ENCODE results near the gene BAIAP2L2. TPM values are rescaled to one million over a fixed set of nuclear protein-coding genes. Genes with fewer than 3 reads are reported as not detected.
A peak's percentile ranks its signal among the peaks of the same experiment; 100 is the strongest.
"Not testable (repeated sequence)": the region's sequence is repeated elsewhere in the genome, so short reads cannot be mapped to it uniquely, and the experiment has no call there.

Gene BAIAP2L2
- total RNA-seq, 1 experiment from 2014 or later: 8.1 TPM

DNA sequence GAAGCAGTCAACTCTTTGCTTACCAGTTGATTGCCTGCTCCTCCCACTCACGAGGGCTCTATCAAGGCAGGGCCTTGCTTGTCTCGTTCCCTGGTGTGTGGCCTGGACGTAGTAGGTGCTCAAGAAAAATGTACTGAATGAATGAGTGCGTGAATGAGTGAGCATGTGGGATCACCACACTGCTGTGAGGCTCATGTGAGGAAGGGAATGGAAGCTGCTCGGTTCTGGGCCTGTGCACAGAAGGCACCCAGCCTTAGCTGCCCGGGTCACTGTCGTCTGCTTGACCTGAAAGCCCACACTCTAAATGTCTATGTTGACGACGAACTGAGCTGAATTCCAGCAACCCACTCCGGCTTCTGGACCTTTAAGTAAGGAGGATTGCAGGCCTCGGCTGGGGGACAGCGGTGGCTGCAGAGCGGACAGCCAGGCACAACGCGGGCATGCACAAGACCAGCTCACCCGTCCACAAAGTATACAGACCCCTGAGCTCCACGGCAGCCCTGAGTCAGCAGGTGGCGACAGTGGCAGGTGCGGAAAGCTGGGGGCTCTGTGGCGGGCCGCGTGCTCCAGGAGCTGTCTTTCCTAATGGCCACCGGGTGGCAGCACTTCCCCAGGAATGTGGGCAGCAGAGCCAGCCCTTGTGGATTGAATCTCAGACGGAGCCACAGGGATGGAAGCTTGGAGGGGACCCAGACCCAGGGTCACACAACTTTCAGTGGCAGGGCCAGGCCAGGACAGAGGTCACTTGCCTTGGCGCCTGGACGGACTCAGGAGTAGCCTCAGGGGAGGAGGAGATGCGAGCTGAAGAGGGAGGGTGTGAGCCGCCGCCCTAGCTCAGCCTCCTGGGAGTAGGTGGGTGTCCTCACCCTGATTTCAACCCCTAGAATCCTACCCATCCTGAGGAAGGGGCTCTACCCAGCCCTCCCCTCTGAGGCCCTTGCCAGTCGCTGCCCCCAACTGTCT is 58.3 kb downstream of the BAIAP2L2 start:
- DNase-seq (ENCODE audit: low read depth): peak; percentile 67
- in situ Hi-C loops (cut with HindIII; ENCODE audit: low pct_unique_long_range_greater_than_20kb, low sequenced_read_pairs): no loop called here

DNA sequence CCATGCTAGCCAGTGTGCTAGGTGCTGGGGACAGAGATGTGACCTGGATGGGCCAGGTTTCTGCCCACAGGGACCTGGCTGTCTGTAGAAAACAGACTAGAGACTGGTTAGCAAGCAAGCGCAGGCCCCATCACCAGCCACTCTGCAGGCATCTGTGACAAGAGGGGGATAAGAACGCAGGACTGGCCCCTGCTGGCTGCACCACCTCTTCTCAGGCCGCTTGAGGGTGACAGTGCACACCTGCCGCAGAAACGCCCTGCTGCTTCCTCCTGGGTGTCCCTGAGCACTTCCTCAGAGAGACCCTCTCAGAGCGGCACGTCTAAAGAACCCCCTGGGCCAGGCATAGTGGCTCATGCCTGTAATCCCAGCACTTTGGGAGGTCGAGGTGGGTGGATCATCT is 59.2 kb downstream of the BAIAP2L2 start:
- no peak for DNase-seq (ENCODE audit: low read depth)
- in situ Hi-C loops (cut with HindIII; ENCODE audit: low pct_unique_long_range_greater_than_20kb, low sequenced_read_pairs): no loop called here

DNA sequence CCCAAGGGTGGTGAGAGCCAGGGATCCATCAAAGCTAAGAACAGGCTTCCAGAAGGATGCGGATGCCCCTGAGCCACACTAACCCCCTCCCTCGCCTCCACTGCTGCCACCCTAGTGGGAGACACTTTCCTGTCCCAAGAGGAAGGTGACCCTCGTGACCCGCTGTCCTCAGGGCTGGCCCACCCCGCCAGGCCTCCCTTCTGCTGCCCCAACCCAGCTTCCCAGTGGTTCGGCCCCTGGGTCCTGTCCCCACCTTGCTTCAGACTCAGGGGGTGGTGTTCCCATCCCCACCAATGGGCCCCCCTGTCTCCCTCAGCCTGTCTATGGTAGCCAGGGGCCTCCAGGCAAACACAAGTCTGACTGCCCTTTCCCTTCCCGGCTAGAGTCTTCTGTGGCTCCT is 59.8 kb downstream of the BAIAP2L2 start:
- in situ Hi-C loops (cut with HindIII; ENCODE audit: low pct_unique_long_range_greater_than_20kb, low sequenced_read_pairs): no loop called here
- no peak for DNase-seq (ENCODE audit: low read depth)

DNA sequence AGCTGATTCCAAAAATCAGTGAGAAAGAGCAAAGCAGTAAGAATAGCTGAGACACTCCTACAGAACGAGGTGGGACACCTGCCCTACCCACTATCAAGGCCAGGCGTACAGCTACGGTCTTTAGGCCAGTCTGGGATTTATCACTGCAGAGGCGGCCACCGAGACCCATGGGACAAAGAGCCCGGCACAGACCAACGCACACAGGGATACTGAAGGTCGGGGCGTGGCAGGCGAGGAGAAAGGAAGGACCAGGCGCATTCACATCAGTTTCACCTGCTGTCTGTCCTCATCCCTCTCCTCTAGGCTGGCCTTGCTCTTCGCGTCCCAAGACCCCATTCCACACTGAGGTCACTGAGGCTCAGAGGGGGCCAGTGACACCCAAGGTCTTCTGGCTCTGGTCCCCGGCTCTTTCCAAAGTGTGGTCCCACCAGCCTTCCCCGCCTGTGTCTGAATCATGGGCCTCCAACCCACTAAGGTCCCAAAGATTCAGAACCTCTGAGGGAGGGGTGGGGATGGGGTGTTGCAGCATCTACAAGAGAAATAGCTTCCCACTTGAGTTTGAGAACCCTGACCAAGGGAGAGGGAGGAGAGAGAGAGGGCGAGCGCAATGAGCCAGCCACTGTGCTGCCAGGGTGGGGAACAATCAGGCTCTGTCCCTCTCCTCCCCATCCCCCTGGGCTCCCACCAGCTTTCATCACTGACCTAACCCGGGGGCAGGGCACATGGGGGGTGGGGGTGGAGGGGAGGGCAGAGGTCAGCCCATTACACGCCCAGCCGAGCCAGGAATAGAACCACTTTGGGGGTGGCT is 60.5 kb downstream of the BAIAP2L2 start:
- in situ Hi-C loops (cut with HindIII; ENCODE audit: low pct_unique_long_range_greater_than_20kb, low sequenced_read_pairs): no loop called here
- DNase-seq (ENCODE audit: low read depth): no peak

DNA sequence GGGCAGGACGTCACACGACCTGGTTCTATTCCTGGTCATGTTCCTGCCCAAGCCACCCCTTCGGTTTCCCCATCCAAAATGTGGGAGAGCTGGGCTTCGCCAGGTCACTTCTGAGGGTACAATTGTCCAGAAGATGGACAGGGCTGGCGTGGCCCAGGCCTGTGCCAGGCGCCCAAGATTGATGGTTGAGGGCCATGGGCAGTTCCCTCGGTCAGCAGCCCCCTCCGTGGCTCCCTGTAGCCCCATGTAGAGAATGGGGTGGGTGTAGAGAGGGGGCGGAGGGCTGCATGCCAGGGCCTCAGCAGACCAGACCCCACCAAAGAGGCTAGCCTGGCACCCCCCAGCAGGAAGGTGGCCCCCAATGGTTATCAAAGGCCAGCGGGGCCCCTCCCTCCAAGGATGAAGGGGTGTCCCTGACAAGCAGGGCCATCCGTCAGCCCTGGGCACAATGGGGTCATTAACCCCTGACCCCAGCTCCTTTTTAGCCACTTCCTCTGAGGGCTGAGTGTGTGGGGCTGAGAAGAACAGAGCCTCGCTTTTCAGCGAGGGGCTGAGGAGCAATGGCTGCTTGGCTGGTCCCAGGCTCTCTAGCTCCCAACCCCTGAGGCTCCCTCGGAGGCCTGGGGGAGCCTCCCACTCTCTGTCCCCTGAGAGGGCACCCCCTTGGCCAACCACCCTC is 64.3 kb downstream of the BAIAP2L2 start:
- in situ Hi-C loops (cut with HindIII; ENCODE audit: low pct_unique_long_range_greater_than_20kb, low sequenced_read_pairs): no loop called here

DNA sequence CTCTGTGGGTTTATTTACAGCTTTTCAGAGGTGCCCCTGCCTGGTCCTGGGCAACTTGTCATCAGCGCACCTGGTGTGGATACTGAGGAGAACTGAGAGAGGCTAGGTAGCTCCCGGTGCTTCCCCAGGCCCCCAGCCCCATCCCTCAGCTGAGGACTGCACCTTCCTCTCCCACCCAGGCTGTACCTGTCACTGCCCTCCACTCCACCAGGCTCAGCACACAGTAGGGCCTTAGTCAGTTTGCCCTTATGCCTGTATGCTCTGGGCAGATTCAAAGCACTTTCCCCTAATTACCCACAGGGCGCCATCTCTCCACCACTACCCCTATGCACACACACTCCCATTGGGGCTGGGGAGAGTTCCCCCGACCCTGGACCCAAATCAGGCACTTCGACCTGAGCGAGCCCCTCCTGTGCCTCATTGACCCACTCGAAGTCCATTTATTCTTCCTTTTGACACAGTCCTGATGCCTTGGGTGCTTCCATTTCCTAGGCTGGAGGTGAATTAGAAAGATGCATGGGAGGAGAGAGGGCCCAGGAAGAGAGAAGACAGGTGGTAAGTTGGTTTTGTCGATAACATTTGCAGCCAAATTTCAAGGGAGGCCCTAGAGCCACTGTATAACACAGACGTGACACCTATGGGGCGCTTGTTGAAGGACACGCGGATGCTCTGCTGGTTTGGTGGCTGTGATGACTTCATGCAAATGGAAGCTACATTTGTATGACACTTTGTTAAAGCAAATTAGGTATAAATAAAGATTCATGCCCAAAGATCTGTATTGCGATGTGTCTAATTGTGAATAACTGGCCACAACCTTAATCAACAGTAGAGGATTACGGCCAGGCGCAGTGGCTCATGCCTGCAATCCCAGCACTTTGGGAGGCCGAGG is 67.1 kb downstream of the BAIAP2L2 start:
- in situ Hi-C loops (cut with HindIII; ENCODE audit: low pct_unique_long_range_greater_than_20kb, low sequenced_read_pairs): no loop called here
- no peak for DNase-seq (ENCODE audit: low read depth)

More for the DNA sequence above, 64.3 kb downstream of the BAIAP2L2 start:
- DNase-seq (ENCODE audit: low read depth): no peak

DNA sequence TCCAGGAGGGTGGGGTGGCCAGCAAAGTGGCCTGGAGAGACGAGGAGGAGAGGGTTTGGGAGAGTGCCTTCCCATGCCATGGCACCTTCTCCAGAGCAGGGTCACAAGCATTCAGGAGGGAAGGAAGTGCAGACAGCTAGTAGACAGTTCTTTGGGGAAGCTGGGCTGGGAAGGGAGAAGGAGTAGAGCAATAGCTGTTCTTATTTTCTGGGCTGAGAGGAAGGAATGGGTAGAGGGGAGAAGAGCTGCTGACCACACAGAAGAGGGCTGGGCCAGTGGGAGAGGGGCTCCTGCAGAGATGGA is 68.0 kb downstream of the BAIAP2L2 start:
- no peak for DNase-seq (ENCODE audit: low read depth)
- in situ Hi-C loops (cut with HindIII; ENCODE audit: low pct_unique_long_range_greater_than_20kb, low sequenced_read_pairs): no loop called here

DNA sequence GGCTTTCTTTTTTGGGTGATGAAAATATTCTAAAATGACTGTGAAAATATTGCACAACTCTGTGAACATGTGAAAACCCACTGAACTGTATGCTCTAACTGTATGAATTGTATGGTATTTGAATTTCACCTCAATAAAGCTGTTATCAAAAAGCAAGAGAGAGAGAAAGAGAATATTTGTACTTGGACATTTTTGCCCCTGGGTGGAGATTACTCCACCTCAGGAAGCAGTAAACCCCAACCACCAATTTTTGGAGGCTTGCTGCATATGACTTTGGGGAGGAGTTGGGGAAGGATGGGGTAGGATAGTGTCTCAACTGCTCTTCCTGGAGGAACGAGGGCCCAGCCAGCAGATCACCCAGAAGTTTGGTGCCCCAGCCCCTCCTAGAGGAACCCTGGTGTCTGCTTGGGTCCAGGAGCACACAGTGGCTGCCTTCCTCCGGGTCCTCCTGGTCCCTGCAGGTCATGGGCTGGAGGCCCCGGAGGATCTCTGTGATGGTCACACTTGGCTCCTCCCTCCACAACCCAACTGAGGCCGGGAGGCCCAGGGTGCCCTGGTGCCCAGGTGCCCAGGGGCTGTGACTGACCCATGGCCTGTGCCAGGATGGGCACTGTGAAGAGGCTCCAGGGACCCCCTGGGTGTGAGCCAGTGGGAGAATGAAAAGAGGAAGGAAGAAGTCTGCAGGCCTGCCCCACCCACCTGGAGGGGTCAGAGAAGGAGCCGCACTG is 68.6 kb downstream of the BAIAP2L2 start:
- DNase-seq (ENCODE audit: low read depth): no peak
- in situ Hi-C loops (cut with HindIII; ENCODE audit: low pct_unique_long_range_greater_than_20kb, low sequenced_read_pairs): no loop called here

DNA sequence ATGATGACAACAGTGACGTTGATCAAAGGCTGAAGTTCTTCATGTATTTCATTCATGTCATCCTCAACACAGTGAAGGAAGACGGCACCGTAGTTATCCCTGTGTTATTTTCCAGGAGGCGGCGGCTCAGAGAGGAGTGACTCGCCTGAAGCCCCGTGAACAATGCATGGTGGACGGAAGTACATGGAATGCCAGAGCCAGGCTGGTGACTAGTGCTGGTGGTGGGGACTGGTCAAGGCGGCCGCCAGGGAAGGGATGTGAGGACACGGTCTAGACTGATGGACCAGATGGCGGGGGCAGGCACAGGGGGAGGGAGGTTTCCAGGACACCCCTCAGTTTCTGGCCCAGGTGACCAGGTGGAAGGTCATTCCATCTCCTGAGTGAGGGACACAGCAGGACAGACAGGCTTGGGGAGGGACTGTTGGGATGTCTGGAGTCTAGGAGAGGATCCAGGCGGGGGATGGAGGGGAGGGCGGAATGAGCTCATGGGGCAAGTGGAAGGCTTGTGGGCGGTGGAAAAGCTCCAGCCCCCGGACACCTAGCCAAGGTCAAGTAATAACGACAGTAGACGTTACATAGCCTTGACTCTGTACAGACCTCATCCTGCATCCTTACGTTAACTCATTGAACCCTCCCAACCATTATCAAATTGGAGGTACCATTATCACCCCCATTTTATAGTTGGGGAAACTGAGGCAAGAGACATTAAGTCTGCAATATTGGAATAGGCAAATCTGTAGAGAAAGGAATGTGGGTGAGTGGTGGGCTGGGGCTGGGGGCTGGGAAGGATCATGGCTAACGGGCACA is 69.3 kb downstream of the BAIAP2L2 start:
- no peak for DNase-seq (ENCODE audit: low read depth)
- in situ Hi-C loops (cut with HindIII; ENCODE audit: low pct_unique_long_range_greater_than_20kb, low sequenced_read_pairs): no loop called here

DNA sequence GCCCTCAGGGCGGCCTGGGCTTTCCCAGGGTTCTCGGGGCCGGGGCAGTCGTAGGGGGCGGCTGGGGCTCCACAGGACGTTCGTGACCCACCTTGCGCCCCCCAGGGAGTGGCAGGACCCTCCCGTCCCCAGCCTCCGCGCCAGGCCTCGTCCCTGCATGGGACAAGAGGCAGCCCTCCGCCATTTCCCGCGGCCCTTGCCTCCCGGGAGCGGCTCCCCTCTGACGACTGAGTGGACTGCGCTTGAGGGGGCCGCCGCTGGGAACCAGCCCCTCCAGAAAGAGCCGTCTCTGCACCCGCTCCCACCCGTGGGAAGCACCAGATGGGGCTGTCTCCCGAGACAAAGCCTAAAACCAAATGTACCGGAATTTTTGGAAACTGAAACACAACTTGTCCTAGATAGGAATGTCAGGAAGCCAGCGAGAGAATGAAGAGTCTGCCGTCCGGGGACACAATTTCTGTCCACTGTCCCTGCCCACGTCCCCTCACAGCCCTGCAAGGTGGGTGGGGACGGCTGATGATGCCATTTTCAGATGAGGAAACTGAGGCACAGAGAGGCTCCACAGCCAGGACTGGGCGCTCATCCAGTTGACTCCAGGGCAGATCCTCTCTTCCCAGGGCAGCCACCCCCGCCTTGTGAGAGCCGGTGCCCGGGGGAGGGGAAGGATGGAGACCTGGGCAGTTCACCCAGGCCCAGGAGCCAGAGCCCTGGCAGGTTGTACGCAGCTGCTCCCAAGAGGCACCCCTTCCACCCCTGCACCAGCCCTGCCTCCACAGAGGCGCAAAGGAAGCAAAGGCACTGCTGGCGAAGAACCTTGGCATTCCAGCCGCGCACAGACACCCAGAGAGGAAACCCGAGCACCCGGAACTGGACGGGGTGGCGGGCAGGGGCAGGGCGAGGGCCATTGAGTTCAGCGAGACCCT is 71.3 kb downstream of the BAIAP2L2 start:
- no peak for DNase-seq (ENCODE audit: low read depth)
- in situ Hi-C loops (cut with HindIII; ENCODE audit: low pct_unique_long_range_greater_than_20kb, low sequenced_read_pairs): no loop called here

DNA sequence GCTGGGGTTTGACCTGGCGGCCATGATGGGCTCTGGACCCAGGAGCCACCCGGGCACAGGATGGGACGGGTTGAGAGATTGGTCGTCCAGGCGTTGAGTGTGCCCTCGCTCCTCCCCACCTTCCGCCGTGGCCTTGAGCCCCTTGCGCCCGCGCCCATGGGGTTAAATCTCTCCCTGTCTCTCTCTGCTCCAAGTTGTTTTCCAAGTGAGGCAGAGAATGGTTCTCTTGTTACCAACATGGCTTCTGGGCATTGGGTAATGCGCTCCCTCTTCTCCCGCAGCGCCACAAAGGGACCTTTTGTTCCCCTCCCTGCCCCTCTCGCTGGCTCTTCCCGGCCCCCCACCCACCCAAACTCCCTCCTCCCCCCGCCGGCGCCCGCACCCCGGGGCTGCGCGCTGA is 72.1 kb downstream of the BAIAP2L2 start:
- no peak for DNase-seq (ENCODE audit: low read depth)
- in situ Hi-C loops (cut with HindIII; ENCODE audit: low pct_unique_long_range_greater_than_20kb, low sequenced_read_pairs): no loop called here

DNA sequence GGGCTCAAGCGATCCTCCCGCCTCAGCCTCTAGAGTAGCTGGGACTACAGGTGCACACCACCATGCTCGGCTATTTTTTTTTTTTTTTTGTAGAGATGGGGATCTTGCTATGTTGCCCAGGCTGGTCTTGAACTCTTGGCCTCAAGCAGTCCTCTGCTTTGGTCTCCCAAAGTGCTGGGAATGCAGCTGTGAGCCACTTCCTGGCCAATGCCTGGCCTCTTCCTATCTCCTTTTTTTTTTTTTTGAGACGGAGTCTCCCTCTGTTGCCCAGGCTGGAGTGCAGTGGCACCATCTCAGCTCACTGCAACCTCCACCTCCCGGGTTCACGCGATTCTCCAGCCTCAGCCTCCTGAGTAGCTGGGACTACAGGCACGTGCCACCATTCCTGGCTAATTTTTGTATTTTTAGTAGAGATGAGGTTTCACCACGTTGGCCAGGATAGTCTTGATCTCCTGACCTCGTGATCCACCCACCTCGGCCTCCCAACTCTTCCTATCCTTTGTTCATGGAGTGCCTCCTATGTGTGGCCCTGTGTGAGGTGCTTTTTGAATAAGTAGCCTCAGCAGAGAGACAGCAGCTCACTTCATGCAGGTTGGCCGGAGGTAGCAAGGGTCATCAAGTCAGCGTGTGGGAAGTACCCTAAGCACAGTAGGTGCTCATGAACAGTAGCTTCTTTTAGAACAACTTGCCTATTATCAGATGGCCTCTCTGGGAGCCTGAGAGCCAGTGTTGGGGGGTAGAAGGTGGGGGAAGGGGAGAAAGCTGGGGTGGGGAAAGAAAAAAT is 72.9 kb downstream of the BAIAP2L2 start:
- in situ Hi-C loops (cut with HindIII; ENCODE audit: low pct_unique_long_range_greater_than_20kb, low sequenced_read_pairs); DNase-seq (ENCODE audit: low read depth): not testable (repeated sequence)

DNA sequence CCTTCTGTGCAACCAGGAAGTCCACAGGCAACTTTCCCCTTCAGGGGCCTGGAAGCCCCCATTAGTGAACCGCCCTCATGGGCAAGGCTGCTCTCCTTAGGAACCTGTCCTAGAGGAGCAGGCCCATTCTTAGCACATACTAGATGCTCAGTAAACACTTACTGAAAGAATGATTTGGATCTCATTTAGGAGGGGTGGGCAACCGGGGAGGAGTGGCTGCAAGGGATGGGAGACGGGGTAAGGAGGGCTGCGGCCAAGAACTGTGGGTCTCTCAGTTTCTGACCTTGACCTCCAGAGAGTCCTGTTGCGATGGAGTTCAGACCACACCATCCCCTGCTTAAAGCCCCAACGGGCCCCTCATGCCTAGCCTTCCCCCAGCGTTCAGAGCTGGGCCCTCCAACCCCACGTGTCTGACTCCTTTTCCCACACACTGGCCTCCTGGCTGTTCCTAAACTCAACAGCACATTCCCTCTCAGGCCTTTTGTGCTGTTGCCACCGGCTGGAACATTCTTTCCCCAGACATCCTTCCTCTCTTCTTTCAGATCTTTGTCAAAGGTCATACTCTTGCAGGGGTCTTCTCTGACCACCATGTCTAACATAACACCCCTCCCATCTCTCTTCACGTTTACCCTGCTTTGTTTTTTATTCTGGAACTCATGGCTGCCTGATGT is 74.0 kb downstream of the BAIAP2L2 start:
- DNase-seq (ENCODE audit: low read depth): no peak
- in situ Hi-C loops (cut with HindIII; ENCODE audit: low pct_unique_long_range_greater_than_20kb, low sequenced_read_pairs): no loop called here

DNA sequence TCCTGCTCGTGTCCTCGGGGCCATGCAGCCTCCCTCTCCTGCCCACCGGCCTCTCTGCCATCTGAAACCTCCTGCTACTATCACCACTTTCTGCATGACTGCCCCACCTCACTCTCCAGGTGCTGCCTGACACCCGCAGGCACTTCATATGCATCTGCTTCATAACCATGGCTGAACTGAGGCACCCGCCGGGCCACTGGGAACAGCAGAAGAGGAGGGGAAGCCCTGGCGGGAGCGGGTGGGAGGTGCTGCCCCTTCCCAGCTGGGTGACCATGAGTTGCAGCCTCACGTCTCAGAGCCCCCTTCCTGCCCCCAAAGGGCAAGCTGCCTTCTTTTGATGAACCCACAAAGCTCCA is 75.0 kb downstream of the BAIAP2L2 start:
- in situ Hi-C loops (cut with HindIII; ENCODE audit: low pct_unique_long_range_greater_than_20kb, low sequenced_read_pairs): no loop called here
- no peak for DNase-seq (ENCODE audit: low read depth)
